Mucosa of stomach (tissue), 1 donor: ENCODE data around the gene ARHGAP22.
"Not testable (repeated sequence)": the region's sequence is repeated elsewhere in the genome, so short reads cannot be mapped to it uniquely, and the experiment has no call there.

Experiments used
- H3K27me3 ChIP-seq: one replicate; pipeline ENCODE4 v1.7.0; 2013; ENCODE audit warnings: mild to moderate bottlenecking, low read length; ENCODE audit not compliant: control insufficient read depth, insufficient read depth
- H3K36me3 ChIP-seq: one replicate; pipeline ENCODE4 v1.7.0; 2013; ENCODE audit warnings: low read length; ENCODE audit not compliant: control insufficient read depth, insufficient read depth
- H3K4me1 ChIP-seq: one replicate; pipeline ENCODE4 v1.7.0; 2013; ENCODE audit warnings: mild to moderate bottlenecking, low read length; ENCODE audit not compliant: control insufficient read depth, insufficient read depth
- H3K4me3 ChIP-seq: one replicate; pipeline ENCODE4 v1.7.0; 2013; ENCODE audit warnings: low read length
- H3K9ac ChIP-seq: one replicate; pipeline ENCODE4 v1.7.0; 2013; ENCODE audit warnings: mild to moderate bottlenecking, low read length, moderate library complexity
- H3K9me3 ChIP-seq: one replicate; pipeline ENCODE4 v1.7.0; 2013; ENCODE audit warnings: mild to moderate bottlenecking, low read length, moderate library complexity; ENCODE audit not compliant: control insufficient read depth
- donor health status: Pancreatic carcinoma.

ARHGAP22 gene, protein sequence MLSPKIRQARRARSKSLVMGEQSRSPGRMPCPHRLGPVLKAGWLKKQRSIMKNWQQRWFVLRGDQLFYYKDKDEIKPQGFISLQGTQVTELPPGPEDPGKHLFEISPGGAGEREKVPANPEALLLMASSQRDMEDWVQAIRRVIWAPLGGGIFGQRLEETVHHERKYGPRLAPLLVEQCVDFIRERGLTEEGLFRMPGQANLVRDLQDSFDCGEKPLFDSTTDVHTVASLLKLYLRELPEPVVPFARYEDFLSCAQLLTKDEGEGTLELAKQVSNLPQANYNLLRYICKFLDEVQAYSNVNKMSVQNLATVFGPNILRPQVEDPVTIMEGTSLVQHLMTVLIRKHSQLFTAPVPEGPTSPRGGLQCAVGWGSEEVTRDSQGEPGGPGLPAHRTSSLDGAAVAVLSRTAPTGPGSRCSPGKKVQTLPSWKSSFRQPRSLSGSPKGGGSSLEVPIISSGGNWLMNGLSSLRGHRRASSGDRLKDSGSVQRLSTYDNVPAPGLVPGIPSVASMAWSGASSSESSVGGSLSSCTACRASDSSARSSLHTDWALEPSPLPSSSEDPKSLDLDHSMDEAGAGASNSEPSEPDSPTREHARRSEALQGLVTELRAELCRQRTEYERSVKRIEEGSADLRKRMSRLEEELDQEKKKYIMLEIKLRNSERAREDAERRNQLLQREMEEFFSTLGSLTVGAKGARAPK

DNA sequence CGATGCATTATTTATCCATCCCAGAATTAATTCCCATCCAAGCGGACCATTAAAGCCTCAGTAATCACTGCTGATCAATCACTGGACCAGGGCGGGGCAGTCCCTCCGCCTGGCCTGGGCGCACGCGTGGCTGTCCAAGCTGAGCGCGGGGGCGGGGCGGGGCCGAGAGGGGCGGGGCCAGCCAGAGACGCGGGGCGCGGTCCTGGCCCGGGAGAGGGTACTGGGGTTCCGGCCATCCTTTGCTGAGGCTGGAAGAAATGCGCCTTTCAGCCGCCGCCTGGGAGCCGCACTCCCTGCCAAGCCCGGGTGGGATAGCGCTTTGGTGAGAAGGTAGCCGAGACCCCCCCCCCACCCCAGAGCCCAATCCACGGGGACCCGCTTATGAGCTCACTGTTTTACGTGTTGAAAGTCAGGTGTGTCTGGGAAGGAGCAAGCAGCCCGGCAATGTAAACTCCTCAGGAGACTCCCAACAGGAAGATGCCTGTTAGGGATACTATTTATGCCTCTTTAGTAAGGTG is at the start of gene ARHGAP22:
TSS of gene ARHGAP22 (minus strand) at position 83 of the 518 bp plus-strand sequence. CDS start 277 bp downstream, outside the sequence.
- H3K9ac ChIP-seq, result no peak within 1 kb of the TSS
- peaks cover 6% of the 10 kb centered on the region for H3K4me1 ChIP-seq
- H3K4me3 ChIP-seq, result no peak within 1 kb of the TSS

DNA sequence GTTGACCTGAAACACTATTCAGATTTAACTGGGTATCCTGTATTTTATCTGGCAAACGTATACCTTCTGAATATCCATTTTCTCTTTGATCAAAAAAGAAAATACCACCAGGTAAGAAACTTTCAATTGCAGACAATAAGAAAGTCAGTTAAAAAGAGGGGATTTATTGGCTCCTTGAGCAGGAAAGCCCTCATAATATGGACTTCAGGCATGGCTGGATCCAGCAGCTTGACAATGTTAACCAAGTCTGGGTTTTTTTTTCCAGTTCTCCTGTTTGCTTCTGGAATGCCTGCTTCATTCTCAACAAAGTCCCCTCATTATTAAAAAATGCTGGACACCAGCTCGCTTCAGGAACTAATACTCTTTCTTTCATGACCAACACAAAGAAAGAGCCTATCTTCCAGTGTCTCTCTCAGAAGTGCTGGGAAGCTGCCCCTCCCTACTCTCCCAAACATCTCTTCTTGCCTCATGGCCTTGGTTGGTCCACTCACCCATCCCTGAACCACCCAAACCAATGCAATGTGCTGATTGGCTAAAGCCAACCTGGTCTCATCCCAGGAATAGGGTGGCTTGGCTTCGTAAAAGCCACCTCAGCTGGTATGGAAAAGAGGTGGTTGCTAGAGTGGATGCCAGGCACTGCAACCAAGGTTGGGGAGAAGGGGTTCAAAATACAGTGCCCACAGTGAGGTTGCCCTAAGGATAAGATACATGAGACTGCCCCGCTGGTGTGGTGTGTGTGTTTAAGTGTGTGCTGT is 49.2 kb upstream of the ARHGAP22 start:
- Histone ChIP-seq H3K27me3 (peaks cover 11% of the 10 kb centered on the region), H3K4me3 (no peak overlapping the region), H3K36me3 (no peaks in the 10 kb centered on the region), H3K9me3 (no peaks in the 10 kb centered on the region), H3K9ac (no peak overlapping the region), H3K4me1 (peaks cover 15% of the 10 kb centered on the region)

More for the DNA sequence above, at the start of gene ARHGAP22:
- Histone ChIP-seq H3K36me3 (no peaks in the 10 kb centered on the region), H3K27me3 (peaks cover 9% of the 10 kb centered on the region), H3K9me3 (no peaks in the 10 kb centered on the region)

DNA sequence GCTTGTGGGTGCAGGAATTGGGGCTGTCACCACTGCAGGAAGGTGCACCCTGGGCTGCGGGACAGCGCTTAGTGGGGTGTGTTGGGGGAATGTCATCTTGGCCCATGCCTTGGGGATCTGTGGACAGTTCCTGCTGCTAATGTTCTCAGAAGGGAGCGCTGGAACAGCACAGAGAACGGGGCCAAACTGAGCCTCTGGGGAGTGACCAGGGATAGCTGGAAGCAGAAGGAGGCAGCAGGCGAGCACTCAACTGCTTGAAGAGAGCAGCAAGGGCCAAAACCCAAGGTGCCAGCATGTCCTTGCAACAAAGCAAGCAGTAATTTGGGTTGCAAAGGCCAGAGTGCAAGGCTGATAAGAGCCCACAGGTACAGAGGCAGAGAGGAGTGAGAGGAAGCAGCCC is 48.5 kb upstream of the ARHGAP22 start:
- Histone ChIP-seq H3K27me3 (peaks cover 11% of the 10 kb centered on the region), H3K4me1 (peaks cover 15% of the 10 kb centered on the region), H3K36me3 (no peaks in the 10 kb centered on the region), H3K4me3 (no peak overlapping the region), H3K9me3 (no peaks in the 10 kb centered on the region), H3K9ac (no peak overlapping the region)

DNA sequence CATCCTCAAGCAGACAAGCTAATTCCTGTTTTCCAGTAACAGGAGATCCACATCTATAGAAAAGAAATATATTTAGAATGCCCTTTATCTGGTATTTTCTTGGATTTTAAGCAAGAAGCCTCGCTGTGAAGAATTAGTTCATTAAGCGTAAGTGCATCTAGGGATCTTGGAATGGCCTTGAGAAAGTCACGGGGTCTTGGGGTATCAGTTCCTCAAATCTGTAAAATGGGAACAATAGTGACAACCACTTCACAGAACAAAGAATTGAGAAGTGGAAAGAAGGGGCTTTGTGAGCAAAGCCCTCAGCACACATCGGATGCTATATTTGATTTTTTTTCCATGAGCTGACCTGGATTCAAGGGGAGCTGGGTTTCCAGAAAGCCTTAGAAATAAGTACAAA is 47.5 kb upstream of the ARHGAP22 start:
- H3K9ac ChIP-seq, result no peak overlapping the region
- H3K4me1 ChIP-seq, result peaks cover 15% of the 10 kb centered on the region
- H3K36me3 ChIP-seq, result no peaks in the 10 kb centered on the region
- H3K9me3 ChIP-seq, result no peaks in the 10 kb centered on the region
- H3K27me3 ChIP-seq, result peaks cover 9% of the 10 kb centered on the region
- no peak overlapping the region for H3K4me3 ChIP-seq

DNA sequence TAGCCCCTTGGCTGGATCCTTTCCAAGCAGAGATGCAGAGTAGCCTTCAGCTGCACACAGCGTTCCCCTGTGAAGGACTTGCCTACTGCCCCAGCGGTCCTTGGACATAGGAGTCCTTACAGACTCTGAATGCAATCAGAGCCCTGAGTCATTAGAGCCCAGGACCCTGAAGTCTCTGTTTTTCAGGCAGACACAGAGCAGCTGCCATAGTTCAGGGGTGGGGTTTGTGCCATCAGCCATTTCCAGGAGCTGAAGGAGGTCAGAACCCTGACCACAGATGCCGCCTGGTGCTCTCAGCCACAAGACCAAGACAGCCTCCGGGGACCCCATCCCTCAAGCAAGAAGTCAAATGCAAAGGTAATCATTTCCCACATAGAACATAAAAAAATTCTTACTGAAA is 47.0 kb upstream of the ARHGAP22 start:
- Histone ChIP-seq H3K4me3 (no peak overlapping the region), H3K36me3 (no peaks in the 10 kb centered on the region), H3K9ac (no peak overlapping the region), H3K4me1 (peaks cover 14% of the 10 kb centered on the region), H3K27me3 (peaks cover 4% of the 10 kb centered on the region), H3K9me3 (no peaks in the 10 kb centered on the region)

DNA sequence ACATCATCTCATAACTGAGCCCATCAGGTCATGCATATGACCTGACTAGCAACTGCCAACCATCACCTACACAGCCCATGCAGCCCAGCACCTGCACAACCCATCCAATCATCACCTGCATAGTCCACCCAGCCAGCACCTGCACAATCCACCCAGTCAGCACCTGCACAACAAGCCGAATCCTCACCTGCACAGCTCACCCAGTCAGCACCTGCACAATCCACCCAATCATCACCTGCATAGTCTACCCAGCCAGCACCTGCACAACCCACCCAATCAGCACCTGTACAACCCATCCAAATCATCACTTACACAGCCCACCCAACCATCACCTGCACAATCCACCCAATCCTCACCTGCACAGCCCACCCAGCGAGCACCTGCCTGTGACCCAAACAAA is 46.4 kb upstream of the ARHGAP22 start:
- no peaks in the 10 kb centered on the region for H3K36me3 ChIP-seq

DNA sequence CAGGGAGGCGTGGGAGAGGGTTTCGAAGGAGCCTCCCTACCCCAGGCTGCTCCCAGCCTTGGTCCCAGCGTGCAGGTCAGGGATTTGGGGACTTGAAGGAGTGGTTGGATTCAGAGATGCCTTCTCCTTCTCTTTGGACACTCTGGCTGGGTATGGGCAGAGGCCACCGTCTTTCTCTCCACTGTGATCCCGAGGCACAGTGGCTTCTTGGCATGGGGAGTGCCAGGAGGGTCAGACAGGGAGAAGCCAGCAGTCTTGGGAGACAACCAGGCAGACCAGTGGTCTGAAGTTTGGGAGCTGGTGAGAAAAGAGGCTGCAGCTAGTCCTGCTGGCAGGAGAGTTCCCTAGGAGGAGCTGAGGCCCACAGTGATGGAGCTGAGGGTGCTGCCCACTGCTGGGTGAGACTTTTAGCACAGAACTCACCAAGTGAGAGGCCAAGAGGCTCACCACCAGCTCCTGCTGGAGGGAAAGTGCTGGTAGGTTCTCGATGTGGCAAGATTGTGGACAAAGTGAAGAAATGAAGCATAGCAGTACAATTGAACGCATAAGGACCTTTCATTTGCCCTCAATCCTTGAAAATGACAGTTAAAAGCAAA is 44.6 kb upstream of the ARHGAP22 start:
- no peak overlapping the region for H3K4me3 ChIP-seq
- no peaks in the 10 kb centered on the region for H3K27me3 ChIP-seq
- no peaks in the 10 kb centered on the region for H3K9me3 ChIP-seq
- no peaks in the 10 kb centered on the region for H3K4me1 ChIP-seq
- no peaks in the 10 kb centered on the region for H3K36me3 ChIP-seq
- no peak overlapping the region for H3K9ac ChIP-seq

More for the DNA sequence above, 46.4 kb upstream of the ARHGAP22 start:
- Histone ChIP-seq H3K9me3 (no peaks in the 10 kb centered on the region), H3K9ac (no peak overlapping the region), H3K4me3 (no peak overlapping the region), H3K27me3 (no peaks in the 10 kb centered on the region), H3K4me1 (peaks cover 9% of the 10 kb centered on the region)

DNA sequence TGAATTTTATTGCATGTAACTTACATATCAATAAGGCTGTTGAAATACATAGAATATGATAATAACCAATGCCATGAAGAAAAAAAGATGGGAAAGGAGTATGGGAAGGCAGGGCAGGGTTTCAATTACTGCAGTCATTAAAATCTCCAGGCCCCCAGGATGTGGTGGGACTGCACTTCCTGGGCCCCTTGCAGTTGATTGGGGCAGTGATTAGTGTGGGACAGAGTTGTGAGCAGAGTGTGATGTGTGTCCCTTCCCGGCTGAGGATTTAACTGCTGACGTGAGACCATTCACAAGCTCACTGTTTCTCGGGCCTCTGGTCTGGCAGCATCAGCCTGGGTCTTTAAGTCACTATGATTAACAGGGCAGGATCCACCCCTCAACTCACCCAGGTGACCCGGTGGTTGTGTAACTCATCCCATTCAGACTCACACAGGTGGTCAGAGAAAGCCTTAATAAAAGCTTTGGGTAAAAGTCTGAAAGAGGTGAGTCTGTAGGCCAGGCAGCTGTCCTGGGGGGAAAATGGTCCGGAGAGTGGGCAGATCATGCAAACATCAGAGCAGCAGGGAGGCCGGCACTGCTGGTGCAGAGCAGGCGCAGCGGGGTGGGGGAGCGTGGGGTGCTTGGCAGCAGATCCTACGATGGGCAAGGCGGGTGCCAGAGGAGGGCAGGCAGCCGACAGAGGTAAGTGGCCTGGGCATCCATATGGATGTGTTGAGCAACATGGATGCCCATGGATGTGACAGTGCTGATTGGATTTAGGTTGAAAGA is 43.5 kb upstream of the ARHGAP22 start:
- H3K27me3 ChIP-seq, result no peaks in the 10 kb centered on the region
- H3K9ac ChIP-seq, result no peak overlapping the region

DNA sequence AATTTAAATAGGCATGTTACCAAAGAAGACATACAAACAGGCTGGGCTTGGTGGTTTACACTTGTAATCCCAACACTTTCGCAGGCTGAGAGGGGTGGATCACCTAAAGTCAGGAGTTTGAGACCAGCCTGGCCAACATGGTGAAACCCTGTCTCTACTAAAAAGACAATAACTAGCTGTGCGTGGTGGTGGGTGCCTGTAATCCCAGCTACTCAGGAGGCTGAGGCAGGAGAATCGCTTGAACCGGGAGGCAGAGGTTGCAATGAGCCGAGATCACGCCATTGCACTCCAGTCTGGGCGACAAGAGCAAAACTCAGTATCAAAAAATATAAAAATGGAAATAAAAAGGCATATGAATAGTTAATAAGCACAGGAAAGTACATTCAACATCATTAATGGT is 42.2 kb upstream of the ARHGAP22 start:
- H3K9ac ChIP-seq, H3K36me3 ChIP-seq, H3K4me3 ChIP-seq, H3K9me3 ChIP-seq, H3K27me3 ChIP-seq, H3K4me1 ChIP-seq: not testable (repeated sequence)

More for the DNA sequence above, 43.5 kb upstream of the ARHGAP22 start:
- no peaks in the 10 kb centered on the region for H3K4me1 ChIP-seq
- H3K36me3 ChIP-seq, result no peaks in the 10 kb centered on the region
- no peak overlapping the region for H3K4me3 ChIP-seq
- H3K9me3 ChIP-seq, result no peaks in the 10 kb centered on the region

DNA sequence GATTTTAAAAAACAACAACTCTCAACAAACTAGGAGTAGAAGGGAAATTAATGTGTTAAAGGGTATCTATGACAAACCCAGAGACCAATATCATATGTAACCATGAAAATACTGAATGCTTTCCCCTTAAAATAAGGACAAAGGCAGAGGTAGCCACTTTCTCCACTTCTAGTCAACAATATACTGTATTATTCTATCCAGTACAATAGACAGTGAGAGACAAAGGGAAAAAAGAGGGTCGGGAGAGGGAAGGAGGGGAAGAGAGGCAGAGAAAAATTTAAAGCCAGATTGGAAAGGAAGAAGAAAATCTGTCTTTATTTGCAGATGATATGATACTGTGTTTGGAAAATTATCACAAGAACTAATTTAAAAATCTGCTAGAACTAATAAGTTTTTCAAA is 40.7 kb upstream of the ARHGAP22 start:
- no peaks in the 10 kb centered on the region for H3K9me3 ChIP-seq
- H3K27me3 ChIP-seq, result no peaks in the 10 kb centered on the region
- H3K4me3 ChIP-seq, result no peak overlapping the region
- no peaks in the 10 kb centered on the region for H3K4me1 ChIP-seq
- no peaks in the 10 kb centered on the region for H3K36me3 ChIP-seq
- H3K9ac ChIP-seq, result no peak overlapping the region

DNA sequence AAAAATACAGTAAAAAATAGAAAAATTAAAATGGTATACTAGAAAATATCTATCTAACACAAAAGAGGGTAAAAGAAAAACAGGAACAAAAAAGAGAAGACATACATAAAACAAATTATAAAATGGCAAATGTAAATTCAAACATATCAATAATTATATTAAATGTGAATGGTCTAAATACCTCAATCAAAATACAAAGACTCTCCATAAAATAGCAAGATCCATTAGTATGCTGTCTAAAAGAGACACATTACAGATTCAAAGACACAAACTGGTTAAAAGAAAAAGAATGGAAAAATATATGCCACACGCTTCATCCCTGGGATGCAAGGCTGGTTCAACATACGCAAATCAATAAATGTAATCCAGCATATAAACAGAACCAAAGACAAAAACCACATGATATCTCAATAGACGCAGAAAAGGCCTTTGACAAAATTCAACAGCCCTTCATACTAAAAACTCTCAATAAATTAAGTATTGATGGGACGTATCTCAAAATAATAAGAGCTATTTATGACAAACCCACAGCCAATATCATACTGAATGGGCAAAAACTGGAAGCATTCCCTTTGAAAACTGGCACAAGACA is 36.3 kb upstream of the ARHGAP22 start:
- H3K4me3 ChIP-seq, H3K36me3 ChIP-seq, H3K4me1 ChIP-seq, H3K9me3 ChIP-seq, H3K27me3 ChIP-seq, H3K9ac ChIP-seq: not testable (repeated sequence)
